OCI-LY7 (cell line): ENCODE data around the gene NDUFS6.

Source experiments
- CTCF ChIP-seq: fragments of 200-600 bp; sonication (generic); conservative IDR thresholded peaks from 2 replicates; pipeline ENCODE4 v1.5.1; 2014; ENCODE audit warnings: mild to moderate bottlenecking, antibody characterized with exemption, low read length, moderate library complexity, mixed read lengths
- EZH2phosphoT487 ChIP-seq: fragments of 200-600 bp; sonication (generic); IDR thresholded peaks from 2 replicates; pipeline ENCODE4 v1.6.1; 2018; ENCODE audit warnings: low read depth, borderline replicate concordance, mild to moderate bottlenecking, mixed run types, antibody characterized with exemption, low read length, moderate library complexity, mixed read lengths

DNA sequence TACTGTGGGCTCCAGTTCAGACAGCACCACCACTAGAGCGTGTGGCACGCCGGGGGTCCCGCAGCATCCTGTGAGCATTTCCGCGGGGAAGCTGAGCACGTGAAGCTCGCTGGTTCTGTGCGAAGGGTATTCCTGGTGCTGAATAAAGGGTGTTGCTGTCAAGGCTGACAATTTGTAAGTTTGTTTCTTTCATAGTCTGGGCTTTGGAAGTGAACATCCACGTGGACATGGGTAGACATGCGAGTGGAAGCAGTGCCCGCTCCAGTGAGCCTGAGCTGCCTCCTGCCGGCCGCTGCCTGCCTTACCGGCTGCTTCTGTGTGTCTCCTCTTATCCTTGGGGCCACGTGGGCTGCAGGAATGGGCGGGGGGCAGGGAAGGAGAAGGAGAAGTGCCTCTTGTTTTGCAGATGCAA is 14.7 kb downstream of the NDUFS6 start:
- no peak for TF ChIP-seq CTCF
- no peak for TF ChIP-seq EZH2phosphoT487
